Osteoblast (primary cell): ENCODE data around the gene WDR18. TPM values are rescaled to one million over a fixed set of nuclear protein-coding genes. Genes with fewer than 3 reads are reported as not detected.

Experiments
- DNase-seq: peaks from one replicate; pipeline ENCODE4 v3.0.0; 2011; ENCODE audit warnings: low spot score, mixed read lengths; ENCODE audit not compliant: insufficient read length; ENCODE audit errors: missing footprints
- H2AFZ ChIP-seq: 2 replicates; pipeline ENCODE4 v1.6.0; 2011; ENCODE audit warnings: mild to moderate bottlenecking, low read length
- H3K27ac ChIP-seq: 2 replicates; pipeline ENCODE4 v1.5.1; 2011; ENCODE audit warnings: mild to moderate bottlenecking, low read depth, low read length, moderate library complexity
- H3K27me3 ChIP-seq: 2 replicates; pipeline ENCODE4 v1.6.0; 2012; ENCODE audit warnings: mild to moderate bottlenecking, control low read depth, inconsistent platforms, low read length, moderate library complexity; ENCODE audit not compliant: insufficient read depth
- H3K36me3 ChIP-seq: 2 replicates; pipeline ENCODE4 v1.5.1; 2011; ENCODE audit warnings: mild to moderate bottlenecking, low read length, control low read depth, moderate library complexity; ENCODE audit not compliant: insufficient read depth
- H3K4me1 ChIP-seq: 2 replicates; pipeline ENCODE4 v1.5.1; 2011; ENCODE audit warnings: mild to moderate bottlenecking, low read length, control low read depth, moderate library complexity; ENCODE audit not compliant: insufficient read depth
- H3K4me2 ChIP-seq: 2 replicates; pipeline ENCODE4 v1.6.0; 2011; ENCODE audit warnings: mild to moderate bottlenecking, low read length; ENCODE audit not compliant: insufficient read depth
- H3K4me3 ChIP-seq: fragments of 200-600 bp; sonication (generic); 3 replicates; pipeline ENCODE4 v1.5.1; 2012; ENCODE audit warnings: mild to moderate bottlenecking, low read length, inconsistent platforms; ENCODE audit not compliant: insufficient read depth
- H3K79me2 ChIP-seq: 2 replicates; pipeline ENCODE4 v1.6.0; 2012; ENCODE audit warnings: mild to moderate bottlenecking, low read length, control low read depth, inconsistent platforms; ENCODE audit not compliant: insufficient read depth
- H3K9me3 ChIP-seq: 2 replicates; pipeline ENCODE4 v1.5.1; 2011; ENCODE audit warnings: low read depth, low read length, control low read depth
- H4K20me1 ChIP-seq: 2 replicates; pipeline ENCODE4 v1.6.0; 2012; ENCODE audit warnings: mild to moderate bottlenecking, low read length, control low read depth; ENCODE audit not compliant: insufficient read depth
- total RNA-seq: library from RNA; depleted of rRNA; stranded (reverse); fragments of >200 nt; gene quantifications from 2 replicates; pipeline ENCODE4 v1.2.3, GENCODE V29; 2012
- TF ChIP-seq, protein P1 (sequence below): IDR thresholded peaks from 2 replicates; pipeline ENCODE4 v1.5.1; 2011; ENCODE audit warnings: mild to moderate bottlenecking, low read depth, low read length, moderate library complexity; ENCODE audit errors: extremely low read depth

WDR18 gene
- total RNA-seq, 1 donor: 45.6 TPM

DNA sequence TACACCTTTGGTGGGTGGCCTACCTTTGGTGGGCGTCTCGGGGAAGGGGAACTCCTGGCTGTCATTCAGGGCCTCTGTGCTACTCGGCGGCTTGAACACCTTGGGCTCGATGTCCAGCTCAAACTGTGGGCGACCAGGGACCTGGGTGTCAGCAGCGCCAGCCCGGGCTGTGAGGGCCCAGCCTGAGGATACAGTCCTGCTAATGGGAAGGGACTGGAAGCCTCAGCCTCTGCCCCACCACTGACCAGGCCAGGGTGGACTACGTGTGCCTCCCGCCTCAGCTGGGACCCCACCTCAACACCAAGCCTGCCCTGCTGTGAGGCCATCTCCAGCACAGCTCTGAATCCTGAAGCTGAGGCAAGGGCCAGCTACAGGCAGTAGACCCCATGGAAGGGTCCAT lies 29.1 kb downstream of the WDR18 start:
- Histone ChIP-seq H2AFZ (no peak overlapping the region), H3K9me3 (no peaks in the 10 kb centered on the region), H3K4me3 (no peak overlapping the region), H3K27me3 (no peaks in the 10 kb centered on the region), H4K20me1 (peaks cover 51% of the 10 kb centered on the region), H3K27ac (no peak overlapping the region), H3K79me2 (peaks cover 54% of the 10 kb centered on the region), H3K36me3 (peaks cover 22% of the 10 kb centered on the region), H3K4me2 (no peak overlapping the region), H3K4me1 (peaks cover 18% of the 10 kb centered on the region)
- DNase-seq: no peak
- TF ChIP-seq, protein P1, sequence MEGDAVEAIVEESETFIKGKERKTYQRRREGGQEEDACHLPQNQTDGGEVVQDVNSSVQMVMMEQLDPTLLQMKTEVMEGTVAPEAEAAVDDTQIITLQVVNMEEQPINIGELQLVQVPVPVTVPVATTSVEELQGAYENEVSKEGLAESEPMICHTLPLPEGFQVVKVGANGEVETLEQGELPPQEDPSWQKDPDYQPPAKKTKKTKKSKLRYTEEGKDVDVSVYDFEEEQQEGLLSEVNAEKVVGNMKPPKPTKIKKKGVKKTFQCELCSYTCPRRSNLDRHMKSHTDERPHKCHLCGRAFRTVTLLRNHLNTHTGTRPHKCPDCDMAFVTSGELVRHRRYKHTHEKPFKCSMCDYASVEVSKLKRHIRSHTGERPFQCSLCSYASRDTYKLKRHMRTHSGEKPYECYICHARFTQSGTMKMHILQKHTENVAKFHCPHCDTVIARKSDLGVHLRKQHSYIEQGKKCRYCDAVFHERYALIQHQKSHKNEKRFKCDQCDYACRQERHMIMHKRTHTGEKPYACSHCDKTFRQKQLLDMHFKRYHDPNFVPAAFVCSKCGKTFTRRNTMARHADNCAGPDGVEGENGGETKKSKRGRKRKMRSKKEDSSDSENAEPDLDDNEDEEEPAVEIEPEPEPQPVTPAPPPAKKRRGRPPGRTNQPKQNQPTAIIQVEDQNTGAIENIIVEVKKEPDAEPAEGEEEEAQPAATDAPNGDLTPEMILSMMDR: no peak

DNA sequence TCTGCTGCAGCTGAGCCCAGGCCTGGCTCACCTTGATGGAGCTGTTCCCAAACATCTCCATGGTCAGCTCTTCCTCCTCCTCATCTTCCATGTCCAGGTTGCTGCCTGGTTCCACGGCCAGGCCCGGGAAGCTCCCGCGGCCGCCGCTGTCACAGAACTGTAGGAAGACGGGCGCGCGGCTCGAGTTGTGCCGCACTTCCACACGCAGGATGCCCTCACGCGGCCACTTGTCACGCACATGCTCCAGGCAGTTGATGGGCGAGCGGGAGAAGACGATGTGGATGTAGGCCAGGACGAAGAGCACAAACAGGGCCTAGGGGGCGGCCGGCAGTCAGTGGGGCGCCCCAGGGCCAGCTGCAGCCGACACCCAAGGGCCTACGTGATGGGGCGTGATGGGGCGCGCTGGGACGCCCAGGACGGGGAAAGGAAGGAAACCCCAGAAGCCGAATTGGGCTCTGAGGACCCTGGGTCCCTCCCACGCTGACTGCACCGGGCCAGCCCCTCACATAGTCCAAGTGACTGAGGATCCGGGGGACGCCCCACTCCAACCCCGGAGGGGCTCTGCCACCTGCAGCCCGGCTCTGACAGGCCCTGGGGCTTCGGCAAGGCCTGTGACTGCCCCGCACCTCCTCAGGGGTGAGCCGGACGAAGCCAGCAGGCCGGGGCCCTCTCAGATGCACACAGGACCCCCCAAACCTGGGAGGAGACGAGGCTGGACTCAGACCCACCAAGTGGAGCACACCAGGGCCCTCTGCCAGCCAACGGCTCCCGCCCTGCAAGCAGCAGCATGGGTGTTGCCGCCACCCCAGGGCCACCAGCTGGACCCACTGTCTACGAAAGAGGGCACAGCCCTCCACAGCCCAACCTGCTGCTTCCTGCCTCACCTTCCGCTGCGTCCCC lies 30.3 kb downstream of the WDR18 start:
- no peak overlapping the region for H3K4me3 ChIP-seq
- TF ChIP-seq, protein P1: no peak
- H3K4me2 ChIP-seq: no peak overlapping the region
- no peak overlapping the region for H2AFZ ChIP-seq
- peaks cover 57% of the 10 kb centered on the region for H4K20me1 ChIP-seq
- H3K4me1 ChIP-seq: peaks cover 25% of the 10 kb centered on the region
- H3K79me2 ChIP-seq: peaks cover 66% of the 10 kb centered on the region
- no peak overlapping the region for H3K27ac ChIP-seq
- H3K36me3 ChIP-seq: peaks cover 22% of the 10 kb centered on the region
- no peaks in the 10 kb centered on the region for H3K9me3 ChIP-seq
- H3K27me3 ChIP-seq: no peaks in the 10 kb centered on the region
- DNase-seq: no peak

DNA sequence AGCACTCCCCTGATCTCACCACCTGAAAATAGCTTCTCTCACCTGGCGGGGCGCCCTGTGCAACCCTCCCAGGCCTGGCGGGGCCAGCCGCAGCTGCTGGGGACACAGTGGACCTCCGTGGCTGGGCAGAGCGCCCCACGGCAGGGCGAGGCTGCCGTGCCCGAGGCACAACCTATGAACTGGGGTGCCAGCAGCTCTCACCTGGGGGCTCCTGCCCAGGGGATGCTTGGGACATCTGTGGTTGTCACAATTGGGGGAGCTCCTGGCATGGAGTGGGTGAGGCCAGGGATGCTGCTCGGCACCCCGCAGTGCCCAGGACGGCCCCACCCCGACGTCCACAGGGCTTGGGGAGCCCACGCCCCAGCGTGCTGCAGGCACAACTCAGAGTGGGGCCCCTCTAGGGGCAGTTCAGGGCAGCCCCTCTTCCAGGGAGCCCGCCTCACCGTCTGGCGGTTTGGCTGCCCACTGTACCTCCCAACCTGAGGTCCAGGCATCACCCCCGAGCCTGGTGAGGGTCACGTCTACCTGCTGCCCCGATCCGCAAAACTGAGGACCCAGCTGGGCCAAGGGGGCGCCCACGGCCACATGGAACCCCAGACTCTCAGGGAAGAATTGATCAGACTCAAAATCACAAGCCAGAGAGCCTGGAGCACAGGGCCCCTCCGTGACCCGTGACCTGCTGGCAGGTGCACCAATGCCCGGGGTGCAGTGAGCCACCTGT lies 31.1 kb downstream of the WDR18 start:
- H3K27me3 ChIP-seq: no peaks in the 10 kb centered on the region
- H3K27ac ChIP-seq: no peak overlapping the region
- H3K79me2 ChIP-seq: peaks cover 74% of the 10 kb centered on the region
- no peak overlapping the region for H3K4me2 ChIP-seq
- H3K9me3 ChIP-seq: no peaks in the 10 kb centered on the region
- peaks cover 66% of the 10 kb centered on the region for H4K20me1 ChIP-seq
- TF ChIP-seq, protein P1: no peak
- H3K4me3 ChIP-seq: no peak overlapping the region
- peaks cover 21% of the 10 kb centered on the region for H3K36me3 ChIP-seq
- DNase-seq: no peak
- H3K4me1 ChIP-seq: peaks cover 30% of the 10 kb centered on the region
- H2AFZ ChIP-seq: no peak overlapping the region
